ENCODE results near the gene TMPRSS11E. TPM values are rescaled to one million over a fixed set of nuclear protein-coding genes. Genes with fewer than 3 reads are reported as not detected.
"Not testable (repeated sequence)": the region's sequence is repeated elsewhere in the genome, so short reads cannot be mapped to it uniquely, and the experiment has no call there.

TMPRSS11E gene, protein sequence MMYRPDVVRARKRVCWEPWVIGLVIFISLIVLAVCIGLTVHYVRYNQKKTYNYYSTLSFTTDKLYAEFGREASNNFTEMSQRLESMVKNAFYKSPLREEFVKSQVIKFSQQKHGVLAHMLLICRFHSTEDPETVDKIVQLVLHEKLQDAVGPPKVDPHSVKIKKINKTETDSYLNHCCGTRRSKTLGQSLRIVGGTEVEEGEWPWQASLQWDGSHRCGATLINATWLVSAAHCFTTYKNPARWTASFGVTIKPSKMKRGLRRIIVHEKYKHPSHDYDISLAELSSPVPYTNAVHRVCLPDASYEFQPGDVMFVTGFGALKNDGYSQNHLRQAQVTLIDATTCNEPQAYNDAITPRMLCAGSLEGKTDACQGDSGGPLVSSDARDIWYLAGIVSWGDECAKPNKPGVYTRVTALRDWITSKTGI
- polyA plus RNA-seq (ENCODE audit: insufficient read length in 12 of 12): 1 to 10 TPM in 3 of 12 donors, not detected in 9; 1.1 to 5.5 (median 2.4) TPM
- long read RNA-seq, donor 1: 0 reads
- long read RNA-seq, donor 2: 0 reads
- long read RNA-seq, donor 3: 0 reads
- long read RNA-seq, donor 4: 0 reads
- long read RNA-seq, donor 5: 0 reads
- long read RNA-seq, donor 6: 0 reads
- long read RNA-seq, donor 7: 0 reads
- long read RNA-seq, donor 8: 0 reads
- long read RNA-seq, donor 9, partial matches to known transcripts: 0 of 1 reads
- long read RNA-seq, donor 9, other reads (novel, unspliced or antisense): 0 of 1 reads
- long read RNA-seq, donor 10: 0 reads
- long read RNA-seq, donor 11: 0 reads

DNA sequence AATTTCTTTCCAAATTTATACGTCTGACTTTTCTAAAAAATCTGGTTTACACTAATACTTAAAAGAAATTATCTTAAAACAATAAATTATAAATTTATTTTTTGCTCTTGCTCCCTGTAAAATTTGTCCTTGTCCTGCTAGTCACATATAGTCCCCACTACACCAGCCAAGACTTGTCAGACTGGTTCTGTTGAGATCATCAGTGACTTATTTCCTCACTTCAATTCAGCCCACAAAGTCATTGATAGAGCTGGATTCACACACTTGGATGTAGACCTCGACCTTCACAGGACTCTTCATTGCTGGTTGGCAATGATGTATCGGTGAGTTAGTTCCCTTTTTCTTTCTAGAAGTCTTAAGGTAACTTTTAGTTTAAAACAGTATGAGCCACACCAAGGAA, at the start of gene TMPRSS11E:
Gene TMPRSS11E (plus strand): TSS at position 263 of the 400 bp plus-strand sequence. CDS start 50 bp downstream, at position 313.
- DNase-seq: no peak

DNA sequence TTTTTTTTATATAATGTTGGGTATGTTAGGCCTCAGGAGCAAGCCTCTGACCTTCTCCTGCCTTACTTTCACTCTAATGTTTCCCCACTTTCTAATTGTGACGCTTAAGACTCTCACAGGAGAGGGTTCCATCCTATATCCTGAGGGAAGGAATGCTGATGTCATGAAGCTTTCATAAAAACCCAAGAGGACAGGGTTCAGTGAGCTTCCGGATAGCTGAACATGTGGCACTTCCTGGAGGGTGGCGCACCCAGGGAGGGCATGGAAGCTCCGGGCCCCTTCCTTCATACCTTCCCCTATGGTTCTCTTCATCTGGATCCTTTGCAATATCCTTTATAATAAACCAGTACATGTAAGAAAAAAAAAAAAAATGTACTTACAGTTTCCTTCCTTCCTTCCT, 48.0 kb upstream of the TMPRSS11E start:
- no peak for DNase-seq

- no peak for DNase-seq
These were observed 46.0 kb upstream of the TMPRSS11E start for GRCh38 chr4:68401231-68401630.

- no peak for DNase-seq
These were observed 43.1 kb upstream of the TMPRSS11E start for GRCh38 chr4:68404153-68404552.

DNA sequence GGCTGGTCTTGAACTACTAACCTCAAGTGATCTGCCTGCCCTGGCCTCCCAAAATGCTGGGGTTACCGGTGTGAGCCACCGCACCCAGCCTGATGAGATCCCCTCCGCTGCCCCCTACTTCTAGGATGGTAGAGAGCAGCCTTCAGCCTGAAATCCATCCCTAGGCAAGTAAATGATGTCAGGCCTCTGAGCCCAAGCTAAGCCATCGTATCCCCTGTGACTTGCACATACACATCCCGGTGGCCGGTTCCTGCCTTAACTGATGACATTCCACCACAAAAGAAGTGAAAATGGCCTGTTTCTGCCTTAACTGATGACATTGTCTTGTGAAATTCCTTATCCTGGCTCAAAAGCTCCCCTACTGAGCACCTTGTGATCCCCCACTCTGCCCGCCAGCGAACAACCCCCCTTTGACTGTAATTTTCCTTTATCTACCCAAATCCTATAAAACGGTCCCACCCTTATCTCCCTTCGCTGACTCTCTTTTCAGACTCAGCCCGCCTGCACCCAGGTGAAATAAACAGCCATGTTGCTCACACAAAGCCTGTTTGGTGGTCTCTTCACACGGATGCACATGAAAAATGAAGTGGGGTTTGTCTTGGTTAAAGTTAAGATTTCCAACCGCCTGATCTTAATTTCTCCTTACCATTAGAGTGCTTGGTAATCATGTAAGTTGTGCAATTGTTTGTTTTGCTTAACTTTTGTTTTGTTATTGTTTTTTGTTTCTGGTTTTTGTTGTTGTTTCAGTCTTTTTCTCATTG, 41.4 kb upstream of the TMPRSS11E start:
- DNase-seq: not testable (repeated sequence)

- DNase-seq: no peak
These were observed 40.8 kb upstream of the TMPRSS11E start for GRCh38 chr4:68406479-68406859.

DNA sequence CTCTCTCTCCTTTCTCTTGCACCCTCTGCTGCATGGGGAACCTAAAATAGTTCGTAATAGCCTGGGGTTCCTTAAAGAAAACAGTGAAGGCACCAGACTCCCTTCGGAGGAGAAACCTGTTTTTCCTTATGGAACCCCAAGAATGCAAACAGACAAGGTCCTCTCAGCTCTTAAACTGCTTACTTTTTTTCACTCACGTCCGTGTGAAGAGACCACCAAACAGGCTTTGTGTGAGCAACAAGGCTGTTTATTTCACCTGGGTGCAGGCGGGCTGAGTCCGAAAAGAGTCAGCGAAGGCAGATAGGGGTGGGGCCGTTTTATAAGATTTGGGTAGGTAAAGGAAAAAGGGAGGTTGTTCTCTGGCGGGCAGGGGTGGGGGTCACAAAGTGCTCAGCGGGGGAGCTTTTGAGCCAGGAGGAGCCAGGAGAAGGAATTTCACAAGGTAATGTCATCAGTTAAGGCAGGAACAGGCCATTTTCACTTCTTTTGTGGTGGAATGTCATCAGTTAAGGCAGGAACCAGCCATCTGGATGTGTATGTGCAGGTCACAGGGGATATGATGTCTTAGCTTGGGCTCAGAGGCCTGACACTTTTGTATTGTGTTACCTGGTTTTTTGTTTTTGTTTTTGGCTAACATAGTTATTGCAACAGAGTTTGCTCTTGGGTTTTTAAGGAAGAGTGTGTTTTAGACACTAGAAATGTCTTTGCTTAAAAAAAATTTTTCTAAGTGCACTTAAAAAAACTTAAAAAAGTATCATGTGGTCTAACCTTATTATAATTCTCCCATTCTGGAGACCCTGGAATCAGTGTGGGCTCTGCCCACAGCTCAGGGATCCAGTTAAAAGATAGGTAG, 40.0 kb upstream of the TMPRSS11E start:
- DNase-seq: not testable (repeated sequence)

GRCh38 chr4:68407868-68408190, 39.4 kb upstream of the TMPRSS11E start:
- DNase-seq: no peak

DNA sequence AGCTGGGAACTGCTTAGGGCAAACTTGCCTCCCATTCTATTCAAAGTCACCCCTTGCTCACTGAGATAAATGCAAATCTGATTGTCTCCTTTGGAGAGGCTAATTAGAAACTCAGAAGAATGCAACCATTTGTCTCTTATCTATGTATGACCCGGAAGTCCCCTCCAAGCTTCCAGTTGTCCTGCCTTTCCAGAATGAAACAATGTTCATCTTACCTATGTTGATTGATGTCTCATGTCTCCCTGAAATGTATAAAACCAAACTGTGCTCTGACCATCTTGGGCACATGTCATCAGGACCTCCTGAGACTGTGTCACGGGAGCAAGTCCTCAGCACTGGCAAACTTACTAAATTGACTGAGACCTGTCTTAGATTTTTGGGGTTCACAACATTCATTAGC, 37.1 kb upstream of the TMPRSS11E start:
- DNase-seq: no peak

- DNase-seq: no peak
These were observed 36.6 kb upstream of the TMPRSS11E start for GRCh38 chr4:68410643-68411042.

GRCh38 chr4:68412031-68412430, 35.2 kb upstream of the TMPRSS11E start:
- DNase-seq: not testable (repeated sequence)

- no peak for DNase-seq
These were observed 30.7 kb upstream of the TMPRSS11E start for GRCh38 chr4:68416591-68416990.

DNA sequence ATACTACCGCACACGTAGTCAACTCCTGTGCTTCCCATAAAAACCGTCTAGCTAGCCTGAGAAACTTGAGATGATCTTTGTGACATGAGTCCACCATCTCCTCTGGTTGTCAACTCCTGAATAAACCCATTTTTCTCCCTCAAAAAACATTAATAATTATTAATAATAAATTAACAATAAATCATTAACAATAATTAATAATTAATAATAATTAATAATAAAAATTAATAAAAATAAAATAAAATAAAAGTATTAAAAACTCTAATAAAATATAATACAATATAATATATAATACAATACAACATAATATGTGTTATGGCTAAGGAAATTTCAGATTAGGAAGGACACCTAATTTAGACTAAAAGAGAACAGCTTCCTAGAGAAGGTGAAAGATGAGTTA, 20.7 kb upstream of the TMPRSS11E start:
- no peak for DNase-seq

- DNase-seq: no peak
These were observed 16.9 kb upstream of the TMPRSS11E start for GRCh38 chr4:68430337-68430736.

DNA sequence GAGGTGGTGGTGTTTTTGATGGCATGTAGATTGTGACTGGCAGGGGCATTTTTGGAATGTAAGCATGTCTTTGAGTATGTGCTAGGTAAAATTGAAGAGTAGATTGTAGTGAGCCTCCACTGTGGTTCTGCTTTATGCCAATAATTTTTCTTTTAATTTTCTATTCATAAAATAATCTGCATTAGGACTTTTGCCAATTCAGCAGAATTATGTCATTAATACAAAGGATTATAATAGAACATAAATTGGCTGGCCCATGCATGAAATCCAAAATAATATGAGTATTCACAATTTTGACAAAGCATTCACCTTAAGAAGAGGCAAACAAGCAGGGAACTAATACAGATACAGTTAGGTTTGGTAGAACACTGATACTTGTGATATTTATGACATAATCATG, 14.9 kb upstream of the TMPRSS11E start:
- no peak for DNase-seq

- no peak for DNase-seq
These were observed 13.7 kb upstream of the TMPRSS11E start for GRCh38 chr4:68433582-68433981.

DNA sequence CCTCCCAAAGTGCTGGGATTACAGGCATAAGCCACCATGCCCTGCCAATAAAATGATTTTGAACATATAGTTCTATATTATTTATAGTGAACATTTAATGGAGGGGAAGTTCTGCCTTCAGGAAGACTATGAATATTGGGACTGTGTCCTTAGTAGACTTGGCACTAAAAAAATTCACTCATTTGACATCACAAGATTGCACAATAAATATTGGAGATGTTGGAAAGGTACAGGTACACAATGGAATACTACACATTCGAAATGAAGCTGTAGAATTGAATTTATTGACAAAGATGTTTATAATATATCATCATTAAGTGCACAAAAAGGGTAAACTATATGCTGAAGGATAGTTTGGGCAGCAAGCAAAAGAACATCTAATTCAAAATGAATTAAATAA, 13.0 kb upstream of the TMPRSS11E start:
- no peak for DNase-seq

DNA sequence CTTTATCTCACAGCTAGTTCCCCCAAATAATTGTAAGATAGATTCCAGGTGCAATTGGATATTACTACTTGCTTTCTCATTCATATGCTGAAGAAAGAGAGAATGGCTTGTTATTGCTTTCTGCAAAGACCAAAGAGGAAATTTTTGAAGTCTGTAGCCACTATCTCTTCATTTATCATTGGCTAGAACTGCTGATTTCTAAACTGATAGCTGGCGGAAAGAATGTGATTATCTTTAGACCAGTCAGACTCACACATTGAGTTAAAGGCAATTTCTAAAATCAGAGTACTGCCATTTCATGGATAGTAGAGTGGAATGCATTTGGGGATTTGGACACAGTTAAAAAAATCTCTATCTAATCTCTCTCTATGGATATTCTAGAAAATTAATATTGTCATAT, 12.4 kb upstream of the TMPRSS11E start:
- no peak for DNase-seq

GRCh38 chr4:68445111-68445510, 2.2 kb upstream of the TMPRSS11E start:
- no peak for DNase-seq

- no peak for DNase-seq
These were observed 4.3 kb downstream of the TMPRSS11E start for GRCh38 chr4:68451246-68452211.

Measured in muscle of arm (tissue), 14 donors.